Colonic mucosa (tissue), 4 donors: ENCODE results near the gene LAMB4. TPM values are rescaled to one million over a fixed set of nuclear protein-coding genes. Genes with fewer than 3 reads are reported as not detected.

Experiments used
- DNase-seq: peaks from one replicate; pipeline ENCODE4 v3.0.0-alpha.2; 2020
- H3K27ac ChIP-seq: fragments of 200-600 bp; one replicate; pipeline ENCODE4 v1.8.0; 2021
- H3K27me3 ChIP-seq: fragments of 200-600 bp; one replicate; pipeline ENCODE4 v1.8.0; 2021
- H3K36me3 ChIP-seq: fragments of 200-600 bp; one replicate; pipeline ENCODE4 v1.8.0; 2021
- H3K4me1 ChIP-seq: fragments of 200-600 bp; one replicate; pipeline ENCODE4 v1.8.0; 2021; ENCODE audit warnings: mild to moderate bottlenecking
- H3K4me3 ChIP-seq: fragments of 200-600 bp; one replicate; pipeline ENCODE4 v1.8.0; 2021
- H3K9ac ChIP-seq, 2 donors: one replicate each; pipeline ENCODE4 v1.7.0; 2013; ENCODE audit warnings: control low read depth in 2 of 2, low read depth in 2 of 2, low read length in 2 of 2
- H3K9me3 ChIP-seq: fragments of 200-600 bp; one replicate; pipeline ENCODE4 v1.8.0; 2021
- CTCF ChIP-seq: fragments of 200-600 bp; IDR thresholded peaks from one replicate; pipeline ENCODE4 v1.8.0; 2022; ENCODE audit warnings: antibody characterized with exemption, mild to moderate bottlenecking
- intact Hi-C: fragments of 100-400 bp; cut with DNase I; formaldehyde crosslinking; loops from one replicate; pipeline ENCODE4 v1.14.1; 2022
- total RNA-seq, 2 donors: library from RNA; stranded (reverse); fragmentation: NEBNext Ultra II Directional in 1 of 2; extraction: Animal tissue kit (Norgen Biotek cat#: 25700) in 1 of 2; gene quantifications; one replicate each; pipeline ENCODE4 v1.2.1, GENCODE V29; 2021
- donor health status: healthy.
- donor health status: DM: no; HTN: no; CAD: no.
- donor health status: DM: no; HTN: no; CAD: no.

The LAMB4 gene
- total RNA-seq, 2 donors from 2014 or later, result 0.27 TPM; not detected in 1

GRCh38 chr7:108109221-108109908, 20.8 kb downstream of the LAMB4 start:
- peak; percentile 14 for TF ChIP-seq CTCF
- Histone ChIP-seq H3K4me1 (no peaks in the 10 kb centered on the region), H3K4me3 (no peak overlapping the region), H3K27ac (no peak overlapping the region), H3K9me3 (no peaks in the 10 kb centered on the region), H3K27me3 (no peaks in the 10 kb centered on the region), H3K36me3 (no peaks in the 10 kb centered on the region), H3K9ac (no peak overlapping the region)
- no peak for DNase-seq
- intact Hi-C loops, result no loop called here

GRCh38 chr7:108108131-108108530, 22.0 kb downstream of the LAMB4 start:
- no peak overlapping the region for H3K9ac ChIP-seq
- TF ChIP-seq CTCF, result no peak
- H3K9me3 ChIP-seq, result no peaks in the 10 kb centered on the region
- no peak for DNase-seq
- intact Hi-C loops, result no loop called here
- H3K27ac ChIP-seq, result no peak overlapping the region
- no peaks in the 10 kb centered on the region for H3K27me3 ChIP-seq
- H3K4me3 ChIP-seq, result no peak overlapping the region
- no peaks in the 10 kb centered on the region for H3K36me3 ChIP-seq
- H3K4me1 ChIP-seq, result no peaks in the 10 kb centered on the region

GRCh38 chr7:108104324-108104723, 25.8 kb downstream of the LAMB4 start:
- no peaks in the 10 kb centered on the region for H3K4me1 ChIP-seq
- no peak overlapping the region for H3K4me3 ChIP-seq
- no peaks in the 10 kb centered on the region for H3K36me3 ChIP-seq
- no peak overlapping the region for H3K27ac ChIP-seq
- no peak for TF ChIP-seq CTCF
- no peaks in the 10 kb centered on the region for H3K9me3 ChIP-seq
- H3K9ac ChIP-seq, result no peak overlapping the region
- DNase-seq, result no peak
- no peaks in the 10 kb centered on the region for H3K27me3 ChIP-seq
- intact Hi-C loops, result no loop called here

- H3K27me3 ChIP-seq, result no peaks in the 10 kb centered on the region
- intact Hi-C loops, result no loop called here
- no peak overlapping the region for H3K9ac ChIP-seq
- DNase-seq, result no peak
- no peak overlapping the region for H3K27ac ChIP-seq
- H3K36me3 ChIP-seq, result no peaks in the 10 kb centered on the region
- no peak for TF ChIP-seq CTCF
- no peak overlapping the region for H3K4me3 ChIP-seq
- no peaks in the 10 kb centered on the region for H3K9me3 ChIP-seq
- H3K4me1 ChIP-seq, result no peaks in the 10 kb centered on the region
Observed at GRCh38 chr7:108103558-108104298, 26.4 kb downstream of the LAMB4 start.

GRCh38 chr7:108102671-108103312, 27.4 kb downstream of the LAMB4 start:
- no peak overlapping the region for H3K9ac ChIP-seq
- DNase-seq, result no peak
- no peaks in the 10 kb centered on the region for H3K9me3 ChIP-seq
- H3K4me3 ChIP-seq, result no peak overlapping the region
- H3K27ac ChIP-seq, result no peak overlapping the region
- no peaks in the 10 kb centered on the region for H3K4me1 ChIP-seq
- TF ChIP-seq CTCF, result no peak
- no peaks in the 10 kb centered on the region for H3K27me3 ChIP-seq
- H3K36me3 ChIP-seq, result no peaks in the 10 kb centered on the region
- intact Hi-C loops, result no loop called here
